Caco-2 (cell line): ENCODE results near the gene PKIG. TPM values are rescaled to one million over a fixed set of nuclear protein-coding genes. Genes with fewer than 3 reads are reported as not detected.

Source experiments
- BruUV-seq: library from RNA; stranded (reverse); fragments of 400-500 nt; replicated peaks from 2 replicates; lab custom pipeline; 2021; lab: Mats Ljungman, UMichigan
- CTCF ChIA-PET: fragments of 300-600 bp; sonication (Branson Sonifier 250); formaldehyde crosslinking; loops from one replicate; lab custom pipeline; 2022; ENCODE audit warnings: antibody characterized with exemption; lab: Charles Lee
- POLR2A ChIA-PET: fragments of 300-600 bp; sonication (Branson Sonifier 250); formaldehyde crosslinking; loops from one replicate; lab custom pipeline; 2022; ENCODE audit warnings: antibody characterized with exemption; lab: Charles Lee
- DNase-seq, 2 experiments: peaks; one replicate each; pipeline versions ENCODE4 v3.0.0 to v3.0.0-alpha.2; 2020 to 2022
- H3K27me3 ChIP-seq: replicated peaks from 2 replicates; pipeline ENCODE4 v1.6.0; 2011; ENCODE audit warnings: low read length; ENCODE audit not compliant: control insufficient read depth, insufficient read depth
- H3K36me3 ChIP-seq: 2 replicates; pipeline ENCODE4 v1.5.1; 2011; ENCODE audit warnings: low read length; ENCODE audit not compliant: control insufficient read depth, insufficient read depth
- H3K4me1 ChIP-seq: fragments of 250-450 bp; sonication (Bioruptor Pico); 2 replicates; pipeline ENCODE4 v1.5.1; 2020; ENCODE audit warnings: mild to moderate bottlenecking
- H3K4me3 ChIP-seq: 2 replicates; pipeline ENCODE4 v1.5.1; 2011; ENCODE audit warnings: low read depth, mild to moderate bottlenecking, control low read depth, low read length
- H3K9me3 ChIP-seq: fragments of 250-450 bp; sonication (Bioruptor Pico); 2 replicates; pipeline ENCODE4 v1.5.1; 2020; ENCODE audit warnings: mild to moderate bottlenecking, moderate library complexity
- H3K27ac Mint-ChIP-seq: one replicate; pipeline ENCODE4 v1.8.0; 2022; ENCODE audit warnings: mixed read lengths; ENCODE audit not compliant: unreplicated experiment
- H3K27me3 Mint-ChIP-seq: one replicate; pipeline ENCODE4 v1.8.0; 2022; ENCODE audit warnings: mixed read lengths; ENCODE audit not compliant: insufficient read depth, unreplicated experiment
- H3K36me3 Mint-ChIP-seq: one replicate; pipeline ENCODE4 v1.8.0; 2022; ENCODE audit warnings: mild to moderate bottlenecking, mixed read lengths; ENCODE audit not compliant: insufficient read depth, unreplicated experiment
- H3K4me1 Mint-ChIP-seq: one replicate; pipeline ENCODE4 v1.8.0; 2022; ENCODE audit warnings: low read depth, mixed read lengths; ENCODE audit not compliant: unreplicated experiment
- H3K4me3 Mint-ChIP-seq: one replicate; pipeline ENCODE4 v1.8.0; 2022; ENCODE audit warnings: mild to moderate bottlenecking, moderate library complexity, mixed read lengths; ENCODE audit not compliant: unreplicated experiment
- H3K9me3 Mint-ChIP-seq: one replicate; pipeline ENCODE4 v1.8.0; 2022; ENCODE audit warnings: mixed read lengths; ENCODE audit not compliant: unreplicated experiment
- CTCF ChIP-seq, 2 experiments: fragments of 200-600 bp in 1 of 2; IDR thresholded peaks; 1 replicate in 1 of 2; 2 replicates in 1 of 2; pipeline versions ENCODE4 v1.5.1 to v1.8.0; 2011 to 2022; ENCODE audit warnings: antibody characterized with exemption in 1 of 2, control low read depth in 1 of 2, inconsistent platforms in 1 of 2, low read depth in 1 of 2, low read length in 1 of 2, mild to moderate bottlenecking in 1 of 2, moderate library complexity in 1 of 2; ENCODE audit not compliant: insufficient read depth in 1 of 2, severe bottlenecking in 1 of 2, unreplicated experiment in 1 of 2
- intact Hi-C: fragments of 100-400 bp; cut with micrococcal nuclease; formaldehyde crosslinking; loops from one replicate; pipeline ENCODE4 v1.10.0; 2022; ENCODE audit not compliant: unreplicated experiment
- total RNA-seq: library from RNA; stranded (reverse); gene quantifications from 2 replicates; pipeline ENCODE4 v1.2.3, GENCODE V29; 2022

The PKIG gene
- total RNA-seq, 1 experiment from 2014 or later: 25.9 TPM

DNA sequence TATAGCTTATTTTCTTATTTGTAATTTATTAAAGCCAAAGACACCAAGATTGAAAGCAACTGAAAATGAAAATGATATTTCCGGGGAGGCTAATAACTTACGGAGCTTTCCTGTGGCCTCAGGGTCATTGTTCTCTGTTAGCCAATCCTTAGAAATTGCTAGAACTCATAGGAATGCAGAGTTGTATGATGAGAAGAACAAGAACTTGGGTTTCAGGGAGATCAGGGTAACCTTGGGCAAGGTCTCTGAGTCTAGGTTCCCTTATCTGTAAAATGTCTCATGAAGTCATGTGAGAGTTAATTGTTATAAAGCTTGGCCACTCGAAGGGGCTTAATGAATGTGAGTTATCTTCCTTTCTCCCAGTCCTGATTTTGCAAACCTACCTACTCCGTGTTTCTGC is 40.4 kb upstream of the PKIG start:
- intact Hi-C loops: no loop called here
- H3K4me3 ChIP-seq: no peak overlapping the region
- Mint-ChIP-seq H3K27ac (no peak overlapping the region), H3K9me3 (no peaks in the 10 kb centered on the region), H3K27me3 (no peaks in the 10 kb centered on the region), H3K4me1 (peaks cover 11% of the 10 kb centered on the region), H3K4me3 (no peak overlapping the region), H3K36me3 (no peaks in the 10 kb centered on the region)
- no peaks in the 10 kb centered on the region for H3K27me3 ChIP-seq
- H3K4me1 ChIP-seq: peaks cover 10% of the 10 kb centered on the region
- ChIA-PET POLR2A (no interaction called here), CTCF (interaction anchor here (0.8 kb wide), 1 partner anchor 67 kb away, joined by 3 read pairs; no protein-coding TSS in a partner anchor)
- no peaks in the 10 kb centered on the region for H3K9me3 ChIP-seq
- no peak for TF ChIP-seq CTCF (IDR thresholded peaks at IDR 0.05; ENCODE audit: insufficient read depth in 1 of 2, low read depth in 1 of 2, low read length in 1 of 2, severe bottlenecking in 1 of 2, unreplicated experiment in 1 of 2)
- no peaks in the 10 kb centered on the region for H3K36me3 ChIP-seq
- no TSS peak for BruUV-seq
- no peak for DNase-seq

- peaks cover 17% of the 10 kb centered on the region for H3K4me1 Mint-ChIP-seq
- POLR2A ChIA-PET: interaction anchor here (0.5 kb wide), 1 partner anchor 9 kb away, joined by 3 read pairs; no protein-coding TSS in a partner anchor
- H3K9me3 Mint-ChIP-seq: no peaks in the 10 kb centered on the region
- CTCF ChIA-PET: no interaction called here
- H3K4me3 Mint-ChIP-seq: no peak overlapping the region
- no peaks in the 10 kb centered on the region for H3K36me3 Mint-ChIP-seq
- H3K4me3 ChIP-seq: no peak overlapping the region
- no peaks in the 10 kb centered on the region for H3K27me3 ChIP-seq
- intact Hi-C loops: no loop called here
- H3K27me3 Mint-ChIP-seq: no peaks in the 10 kb centered on the region
- H3K27ac Mint-ChIP-seq: no peak overlapping the region
- no peaks in the 10 kb centered on the region for H3K9me3 ChIP-seq
- no peak for DNase-seq
- no peak for TF ChIP-seq CTCF (IDR thresholded peaks at IDR 0.05; ENCODE audit: insufficient read depth in 1 of 2, low read depth in 1 of 2, low read length in 1 of 2, severe bottlenecking in 1 of 2, unreplicated experiment in 1 of 2)
- no peaks in the 10 kb centered on the region for H3K36me3 ChIP-seq
- peaks cover 15% of the 10 kb centered on the region for H3K4me1 ChIP-seq
- no TSS peak for BruUV-seq
These were observed 39.5 kb upstream of the PKIG start for GRCh38 chr20:44542890-44543289.

- no peaks in the 10 kb centered on the region for H3K27me3 ChIP-seq
- no peaks in the 10 kb centered on the region for H3K9me3 Mint-ChIP-seq
- POLR2A ChIA-PET: interaction anchor here (0.7 kb wide), 1 partner anchor 1709 kb away, joined by 10 read pairs; no protein-coding TSS in a partner anchor
- H3K27me3 Mint-ChIP-seq: no peaks in the 10 kb centered on the region
- no peak overlapping the region for H3K4me3 Mint-ChIP-seq
- H3K4me1 ChIP-seq: peaks cover 20% of the 10 kb centered on the region
- intact Hi-C loops: no loop called here
- no peaks in the 10 kb centered on the region for H3K9me3 ChIP-seq
- BruUV-seq: no TSS peak
- no peak overlapping the region for H3K4me3 ChIP-seq
- H3K36me3 ChIP-seq: no peaks in the 10 kb centered on the region
- no peak overlapping the region for H3K27ac Mint-ChIP-seq
- TF ChIP-seq CTCF (IDR thresholded peaks at IDR 0.05; ENCODE audit: insufficient read depth in 1 of 2, low read depth in 1 of 2, low read length in 1 of 2, severe bottlenecking in 1 of 2, unreplicated experiment in 1 of 2): no peak
- no peak for DNase-seq
- no peaks in the 10 kb centered on the region for H3K36me3 Mint-ChIP-seq
- H3K4me1 Mint-ChIP-seq: peaks cover 18% of the 10 kb centered on the region
- CTCF ChIA-PET: no interaction called here
These were observed 39.0 kb upstream of the PKIG start for GRCh38 chr20:44543358-44543757.
